NT2/D1 (cell line): Measurements from ENCODE around the gene ST6GALNAC6.

Experiments used
- SUZ12 ChIP-seq: IDR thresholded peaks from 2 replicates; pipeline ENCODE4 v1.6.1; 2011; ENCODE audit not compliant: insufficient read length, insufficient read depth; ENCODE audit errors: extremely low read depth
- YY1 ChIP-seq: IDR thresholded peaks from 2 replicates; pipeline ENCODE4 v1.6.1; 2011; ENCODE audit not compliant: insufficient read length, insufficient read depth
- ZNF274 ChIP-seq: IDR thresholded peaks from 2 replicates; pipeline ENCODE4 v1.6.1; 2011; ENCODE audit warnings: mild to moderate bottlenecking, low read depth, low read length

- TF ChIP-seq YY1 (no peak), ZNF274 (no peak), SUZ12 (no peak)
Observed at GRCh38 chr9:127927988-127928675, 28.7 kb upstream of the ST6GALNAC6 start.
